Common myeloid progenitor, CD34-positive (primary cell): ENCODE data around the gene IQCN.

Source experiments
- CTCF ChIA-PET: fragments of 350-600 bp; sonication (Branson Sonifier 250); formaldehyde crosslinking; loops from one replicate; lab custom pipeline; 2021; ENCODE audit warnings: antibody characterized with exemption; lab: Charles Lee
- POLR2A ChIA-PET: fragments of 350-600 bp; sonication (Branson Sonifier 250); formaldehyde crosslinking; loops from one replicate; lab custom pipeline; 2021; ENCODE audit warnings: antibody characterized with exemption; lab: Charles Lee
- DNase-seq, 3 donors: peaks; one replicate each; pipeline versions ENCODE4 v3.0.0 to v3.0.0-alpha.2; 2013
- H3K27ac ChIP-seq, 2 experiments: 1 replicate in 1 of 2; 2 replicates in 1 of 2; pipeline ENCODE4 v1.7.0; 2013; ENCODE audit warnings: inconsistent platforms in 2 of 2, low read length in 2 of 2, mild to moderate bottlenecking in 2 of 2, low read depth in 1 of 2, moderate library complexity in 1 of 2; ENCODE audit not compliant: severe bottlenecking in 2 of 2, insufficient read depth in 1 of 2, poor library complexity in 1 of 2
- H3K27me3 ChIP-seq, 5 experiments: replicated peaks in 2 of 5; 1 replicate in 3 of 5; 2 replicates in 2 of 5; pipeline versions ENCODE4 v1.6.1 to v1.7.0; 2013; ENCODE audit warnings: low read length in 4 of 5, mild to moderate bottlenecking in 2 of 5, moderate library complexity in 2 of 5, inconsistent platforms in 1 of 5; ENCODE audit not compliant: insufficient read depth in 5 of 5, control insufficient read depth in 4 of 5
- H3K36me3 ChIP-seq, 4 experiments: 1 replicate in 2 of 4; 2 replicates in 2 of 4; pipeline versions ENCODE4 v1.6.1 to v1.7.0; 2013; ENCODE audit warnings: low read length in 3 of 4, control low read depth in 1 of 4, mild to moderate bottlenecking in 1 of 4; ENCODE audit not compliant: control insufficient read depth in 4 of 4, insufficient read depth in 4 of 4
- H3K4me1 ChIP-seq, 4 experiments: 1 replicate in 3 of 4; 2 replicates in 1 of 4; pipeline versions ENCODE4 v1.6.1 to v1.7.1; 2013; ENCODE audit warnings: low read length in 3 of 4, mild to moderate bottlenecking in 3 of 4, control low read depth in 1 of 4, inconsistent platforms in 1 of 4, moderate library complexity in 1 of 4; ENCODE audit not compliant: control insufficient read depth in 4 of 4, insufficient read depth in 4 of 4; ENCODE audit errors: control extremely low read depth in 1 of 4
- H3K4me3 ChIP-seq, 7 experiments: 1 replicate in 4 of 7; 2 replicates in 3 of 7; pipeline versions ENCODE4 v1.5.1 to v1.7.0; 2013; ENCODE audit warnings: mild to moderate bottlenecking in 7 of 7, low read length in 6 of 7, moderate library complexity in 6 of 7, inconsistent platforms in 2 of 7, low read depth in 2 of 7, control low read depth in 1 of 7; ENCODE audit not compliant: insufficient read depth in 4 of 7, control insufficient read depth in 1 of 7; ENCODE audit errors: extremely low read depth in 1 of 7
- H3K9me3 ChIP-seq, 5 experiments: 1 replicate in 4 of 5; 2 replicates in 1 of 5; pipeline versions ENCODE4 v1.6.1 to v1.7.1; 2013; ENCODE audit warnings: low read length in 4 of 5, mild to moderate bottlenecking in 2 of 5, inconsistent platforms in 1 of 5, low read depth in 1 of 5, moderate library complexity in 1 of 5; ENCODE audit not compliant: control insufficient read depth in 4 of 5, insufficient read depth in 2 of 5; ENCODE audit errors: control extremely low read depth in 1 of 5
- WGBS: methylation state at CpG from one replicate; pipeline ENCODE4 v1.1.5; 2013; ENCODE audit not compliant: insufficient coverage; 5-methylcytosine and 5-hydroxymethylcytosine counted together

IQCN gene

DNA sequence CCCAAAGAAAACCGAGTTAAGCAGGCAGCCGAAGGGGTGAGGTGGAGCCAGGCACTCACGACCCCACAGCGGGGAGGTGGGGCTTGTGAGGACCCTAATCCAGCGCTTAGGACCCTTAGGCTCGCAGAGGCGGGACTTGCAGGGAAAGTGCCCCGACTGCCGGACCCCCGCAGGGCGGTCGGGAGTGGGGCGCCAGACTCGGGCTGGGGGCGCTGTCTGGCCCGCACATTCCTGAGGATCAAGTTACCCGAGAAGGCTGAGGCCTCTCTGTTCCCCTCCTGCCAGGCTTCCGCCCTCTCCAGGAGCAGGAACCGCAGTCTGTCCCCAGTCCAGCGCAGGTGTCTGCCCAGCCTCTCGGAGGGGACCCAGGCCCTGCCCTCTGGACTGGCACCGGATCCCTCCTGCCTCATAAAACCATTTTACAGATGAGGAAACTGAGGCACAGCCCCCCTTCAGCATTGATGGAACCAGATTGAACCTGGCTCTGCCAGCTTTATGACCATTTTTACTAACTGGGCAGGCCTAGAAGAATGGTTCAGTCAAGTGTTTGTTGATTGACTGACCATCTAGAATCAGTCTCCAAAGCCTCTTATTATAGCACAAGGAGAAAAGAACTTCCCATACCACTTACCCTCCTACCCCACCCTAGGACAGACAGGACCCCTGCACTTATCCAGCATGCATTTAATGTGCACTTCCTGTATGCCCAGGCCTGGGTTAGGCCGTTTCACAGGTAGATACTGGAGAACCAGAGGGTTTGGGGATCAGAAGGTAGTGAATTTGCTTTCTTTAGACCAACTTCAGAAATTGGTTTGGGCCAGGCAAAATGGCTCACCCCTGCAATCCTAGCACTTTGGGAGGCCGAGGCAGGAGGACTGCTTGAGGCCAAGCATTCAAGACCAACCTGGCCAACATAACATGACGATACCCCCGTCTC is 13.9 kb upstream of the IQCN start:
- Histone ChIP-seq H3K9me3 (no peaks in the 10 kb centered on the region), H3K36me3 (no peaks in the 10 kb centered on the region), H3K4me3 (no peak overlapping the region), H3K27ac (no peak overlapping the region), H3K4me1 (peaks cover 4 to 77% (median 44%) of the 10 kb centered on the region in 4 experiments), H3K27me3 (no peaks in the 10 kb centered on the region)
- DNase-seq = no peak
- POLR2A ChIA-PET = no interaction called here
- CTCF ChIA-PET = interaction anchor here (1.1 to 5.2 kb wide), 7 partner anchors 8 to 45 kb away, joined by 3 to 52 read pairs (median 4); partner anchors contain the start of genes JUND and LSM4
- WGBS = 88% methylated on average over 25 of the region's 26 CpGs

DNA sequence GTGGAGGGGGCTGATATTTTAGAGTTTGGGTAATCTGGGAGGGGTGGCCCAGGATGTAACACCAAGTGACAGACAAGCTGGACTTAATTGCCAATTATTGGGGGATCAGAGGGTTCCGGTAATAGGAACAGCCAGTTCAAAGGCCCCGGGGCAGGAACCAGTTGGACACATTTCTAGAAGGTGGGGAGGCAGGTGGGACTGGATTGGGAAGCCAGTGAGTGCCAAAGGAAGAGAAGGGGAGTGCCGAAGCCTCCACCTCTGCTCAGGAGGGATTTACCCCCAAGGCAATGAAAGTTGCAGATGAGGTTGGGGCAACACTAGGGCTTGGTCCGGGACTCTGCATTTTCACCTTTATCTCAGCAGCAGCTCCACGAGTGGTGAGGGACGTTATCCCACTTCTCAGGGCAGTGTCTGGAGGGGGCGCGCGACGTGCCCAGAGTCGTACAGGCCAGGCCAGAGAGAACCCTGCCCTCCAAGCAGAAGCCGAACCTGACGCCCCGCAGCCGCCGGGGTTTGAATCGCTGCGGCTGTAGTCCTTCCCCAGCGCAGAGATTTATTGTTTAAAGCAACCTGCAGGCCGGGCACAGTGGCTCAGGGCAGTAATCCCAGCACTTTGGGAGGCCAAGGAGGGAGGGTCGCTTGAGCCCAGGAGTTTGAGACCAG is 12.9 kb upstream of the IQCN start:
- CTCF ChIA-PET = interaction anchor here (1.3 to 1.5 kb wide), 2 partner anchors 17 to 35 kb away, joined by 4 to 5 read pairs; partner anchors contain the start of gene LSM4
- WGBS = 97% methylated on average over 15 of the region's 21 CpGs
- no peaks in the 10 kb centered on the region for H3K27me3 ChIP-seq
- H3K36me3 ChIP-seq = no peaks in the 10 kb centered on the region
- H3K4me3 ChIP-seq = no peak overlapping the region
- H3K4me1 ChIP-seq = peaks cover 4 to 78% (median 46%) of the 10 kb centered on the region in 4 experiments
- H3K9me3 ChIP-seq = no peaks in the 10 kb centered on the region
- no peak for DNase-seq
- POLR2A ChIA-PET = no interaction called here
- H3K27ac ChIP-seq = no peak overlapping the region

DNA sequence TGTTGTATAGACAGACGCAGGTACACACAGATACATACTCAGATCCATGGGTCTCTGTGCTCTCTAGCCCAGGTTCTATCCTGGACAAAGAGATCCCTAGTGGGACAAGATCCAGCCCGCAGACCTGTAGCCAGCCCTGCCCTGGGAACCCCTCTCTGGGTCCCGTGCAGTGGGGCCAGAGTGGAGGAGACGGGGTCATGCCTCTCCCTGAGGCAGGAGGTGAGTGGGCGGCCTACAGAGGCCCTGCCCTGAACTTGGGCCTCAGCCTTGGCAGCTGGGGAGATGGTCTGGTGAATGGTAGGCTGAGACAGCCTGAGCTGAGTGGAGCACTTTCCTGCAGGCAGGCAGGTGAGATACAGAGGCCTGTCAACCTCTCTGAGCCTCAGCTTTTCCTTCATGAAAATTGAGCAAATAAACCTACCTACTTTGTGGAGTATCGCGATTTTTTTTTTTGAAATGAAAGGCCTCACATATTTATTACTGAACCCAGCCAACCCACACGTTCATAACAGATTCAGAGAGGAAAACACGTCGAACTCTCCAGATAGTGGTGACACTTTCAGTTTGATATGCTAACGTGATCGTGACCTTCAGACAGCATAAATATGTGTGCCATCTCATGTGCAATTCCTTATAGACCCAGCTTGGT is 10.6 kb upstream of the IQCN start:
- DNase-seq = no peak
- Histone ChIP-seq H3K27me3 (no peaks in the 10 kb centered on the region), H3K4me1 (peaks cover 1 to 58% (median 27%) of the 10 kb centered on the region in 4 experiments), H3K27ac (peak overlapping the region; percentile 22 to 44), H3K4me3 (peak overlapping the region in 1 of 7 experiments; percentile 16), H3K36me3 (peaks cover 0 to 8% (median 0%) of the 10 kb centered on the region in 4 experiments), H3K9me3 (no peaks in the 10 kb centered on the region)
- CTCF ChIA-PET = interaction anchor here (0.9 to 1.0 kb wide), 2 partner anchors 30 to 42 kb away, joined by 3 to 5 read pairs; no protein-coding TSS in a partner anchor
- 50% methylated on average over 11 of the region's 12 CpGs for WGBS
- POLR2A ChIA-PET = interaction anchor here (0.5 to 1.2 kb wide), 2 partner anchors 37 to 45 kb away, joined by 3 to 5 read pairs; no protein-coding TSS in a partner anchor

DNA sequence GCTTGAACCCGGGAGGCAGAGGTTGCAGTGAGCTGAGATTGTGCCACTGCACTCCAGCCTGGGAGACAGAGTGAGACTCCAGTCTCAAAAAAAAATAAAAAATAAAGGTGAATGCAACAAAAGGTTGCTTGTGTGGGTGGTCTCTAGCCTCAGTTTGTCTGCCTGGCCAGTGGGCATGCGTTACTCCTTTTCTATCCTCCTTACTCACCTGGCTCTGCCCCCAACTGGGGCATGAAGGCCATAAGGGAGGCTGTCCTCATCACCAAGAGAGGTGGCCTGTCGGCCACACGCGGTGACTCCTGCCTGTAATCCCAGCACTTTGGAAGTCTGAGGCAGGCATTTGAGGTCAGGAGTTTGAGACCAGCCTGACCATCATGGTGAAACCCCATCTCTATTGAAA is 9.1 kb upstream of the IQCN start:
- Histone ChIP-seq H3K4me3 (no peak overlapping the region), H3K9me3 (no peaks in the 10 kb centered on the region), H3K27me3 (no peaks in the 10 kb centered on the region), H3K36me3 (peaks cover 3 to 15% (median 8%) of the 10 kb centered on the region in 4 experiments), H3K4me1 (peaks cover 3 to 55% (median 25%) of the 10 kb centered on the region in 4 experiments), H3K27ac (peak overlapping the region in 1 of 2 experiments; percentile 98)
- ChIA-PET POLR2A (interaction anchor here (4.7 to 5.7 kb wide), 2 partner anchors 9 to 21 kb away, joined by 54 to 145 read pairs; no protein-coding TSS in a partner anchor), CTCF (interaction anchor here (16.0 kb wide), 1 partner anchor 39 kb away, joined by 354 read pairs; the partner anchor contains the start of gene LSM4)
- DNase-seq = no peak
- 100% methylated on average over 2 of the region's 5 CpGs for WGBS

DNA sequence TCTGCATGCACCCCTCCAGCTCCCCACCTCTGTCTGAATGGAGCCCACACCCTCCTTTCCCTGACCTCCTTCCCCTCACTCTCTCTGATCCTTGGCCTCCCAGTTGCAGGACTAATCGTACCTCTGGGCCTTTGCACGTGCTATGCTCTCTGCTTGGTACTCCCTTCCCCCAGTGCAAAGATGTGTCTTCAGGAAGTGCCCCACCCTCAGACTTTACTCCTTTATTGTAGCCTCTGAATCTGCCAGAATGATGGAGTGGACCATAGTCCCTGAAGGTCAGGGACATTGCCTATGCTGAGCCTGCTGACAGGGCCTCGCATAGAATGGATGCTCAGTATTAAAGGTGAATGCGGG is 8.5 kb upstream of the IQCN start:
- 76% methylated on average over 3 of the region's 4 CpGs for WGBS
- H3K27me3 ChIP-seq = no peaks in the 10 kb centered on the region
- DNase-seq = no peak
- peaks cover 3 to 16% (median 11%) of the 10 kb centered on the region in 4 experiments for H3K36me3 ChIP-seq
- peaks cover 3 to 54% (median 25%) of the 10 kb centered on the region in 4 experiments for H3K4me1 ChIP-seq
- H3K4me3 ChIP-seq = peak overlapping the region in 5 of 7 experiments; percentile 63 to 81 (median 68)
- peak overlapping the region; percentile 95 to 98 for H3K27ac ChIP-seq
- POLR2A ChIA-PET = interaction anchor here (3.7 to 6.8 kb wide), 4 partner anchors 9 to 46 kb away, joined by 25 to 217 read pairs (median 100); partner anchors contain the start of gene LSM4
- CTCF ChIA-PET = interaction anchor here (0.6 to 16.0 kb wide), 4 partner anchors 8 to 40 kb away, joined by 3 to 354 read pairs (median 42); partner anchors contain the start of gene LSM4
- no peaks in the 10 kb centered on the region for H3K9me3 ChIP-seq

DNA sequence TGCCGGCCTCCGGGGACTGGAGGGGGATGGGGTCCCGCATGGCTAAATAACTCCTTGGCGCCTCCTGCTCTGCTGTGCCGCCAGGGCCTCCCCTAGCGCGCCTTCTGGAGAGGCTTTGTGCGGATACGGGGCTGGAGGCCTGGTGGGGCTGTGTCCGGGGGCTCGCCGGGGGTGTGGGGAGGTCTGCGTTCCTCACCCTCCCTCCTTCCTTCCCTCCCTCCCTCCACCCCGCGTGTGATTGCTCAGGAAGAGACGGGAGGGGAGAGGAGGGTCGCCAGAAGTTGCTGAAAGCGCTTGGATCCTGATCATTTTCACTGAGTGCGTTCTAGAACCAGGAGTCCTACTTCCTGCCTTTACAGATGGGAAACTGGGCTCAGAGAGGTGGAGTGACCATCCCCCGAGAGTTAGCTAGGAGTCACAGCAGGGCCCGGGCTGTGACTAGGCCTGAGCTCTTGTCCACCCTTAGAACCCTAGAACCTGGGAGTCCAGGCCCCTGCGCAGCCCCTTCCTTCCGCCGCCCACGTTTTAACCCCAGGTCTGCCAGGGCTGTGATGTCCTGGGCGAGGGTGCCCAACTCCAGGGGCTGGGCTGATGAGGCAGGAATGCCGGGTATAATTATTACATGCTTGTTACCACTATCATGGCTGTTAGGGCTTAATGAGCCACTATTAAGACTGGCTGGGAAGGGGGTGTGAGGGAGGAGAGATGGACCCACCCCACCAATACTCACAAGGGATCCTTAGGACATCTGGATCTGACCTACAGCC is 8.0 kb upstream of the IQCN start:
- Histone ChIP-seq H3K4me1 (peaks cover 3 to 49% (median 25%) of the 10 kb centered on the region in 4 experiments), H3K27me3 (no peaks in the 10 kb centered on the region), H3K27ac (peak overlapping the region; percentile 95 to 98), H3K36me3 (peaks cover 3 to 16% (median 11%) of the 10 kb centered on the region in 4 experiments), H3K4me3 (peak overlapping the region; percentile 8 to 81 (median 68)), H3K9me3 (no peaks in the 10 kb centered on the region)
- POLR2A ChIA-PET = interaction anchor here (0.6 to 6.8 kb wide), 19 partner anchors 10 to 332 kb away, joined by 3 to 217 read pairs (median 5); partner anchors contain the start of genes LSM4 and MPV17L2
- CTCF ChIA-PET = interaction anchor here (0.6 to 16.0 kb wide), 8 partner anchors 9 to 999 kb away, joined by 3 to 354 read pairs (median 3); partner anchors contain the start of gene LSM4
- no peak for DNase-seq
- 2% methylated on average over 8 of the region's 27 CpGs for WGBS
